ENCODE results near the gene LRP6. TPM values are rescaled to one million over a fixed set of nuclear protein-coding genes. Genes with fewer than 3 reads are reported as not detected.
"Not testable (repeated sequence)": the region's sequence is repeated elsewhere in the genome, so short reads cannot be mapped to it uniquely, and the experiment has no call there.

The LRP6 gene
- polyA plus RNA-seq, 3 donors = 61.7 to 68.0 (median 63.6) TPM

DNA sequence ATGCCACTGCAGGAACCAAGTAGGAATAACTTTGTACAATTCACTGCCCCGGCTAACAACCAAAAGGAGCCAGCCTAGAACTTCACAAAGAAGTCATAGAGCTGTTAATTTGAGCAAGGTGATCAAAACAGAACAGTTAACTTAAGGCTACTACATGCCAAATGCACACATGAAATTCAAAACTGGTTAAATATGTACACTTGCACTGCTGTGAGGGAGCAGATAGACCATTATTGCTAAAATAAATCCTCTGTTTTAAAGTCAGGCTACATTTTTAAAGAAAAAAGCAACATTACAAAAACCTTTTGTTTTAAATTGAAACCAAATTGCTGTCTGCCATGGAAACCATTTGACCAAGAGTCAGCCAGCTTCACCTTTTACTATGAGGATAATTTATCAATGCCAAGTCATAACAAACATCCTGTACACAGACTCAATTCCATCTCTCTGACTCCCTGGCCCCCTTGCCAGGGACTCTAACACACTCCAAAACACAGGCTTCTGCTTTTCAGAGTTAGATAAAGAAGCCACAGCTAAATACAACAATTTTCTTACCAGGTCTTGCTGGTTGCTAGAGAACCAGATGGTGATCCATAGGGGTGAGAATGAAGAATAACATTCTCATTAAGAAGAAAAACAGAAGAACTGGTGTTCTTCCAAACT, 84.0 kb downstream of the LRP6 start:
- DNase-seq = no peak

DNA sequence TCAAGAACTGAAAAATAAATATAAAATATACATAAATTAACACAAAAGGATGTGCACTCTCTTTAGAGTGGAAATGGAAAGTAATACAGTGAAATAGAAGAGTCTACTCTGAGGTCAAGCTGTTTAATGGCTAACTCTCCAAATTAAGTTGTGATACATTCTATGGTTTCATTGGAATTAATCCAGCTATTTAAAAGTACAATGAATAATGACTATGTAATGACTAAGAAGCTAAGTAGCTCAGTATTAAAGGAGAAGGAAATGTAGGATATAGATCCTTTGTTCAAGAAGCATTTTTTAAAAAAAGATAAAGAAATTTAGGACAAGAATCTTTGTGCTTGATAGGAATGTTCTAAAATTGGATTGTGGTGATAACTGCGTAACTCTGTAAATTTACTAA, 85.3 kb downstream of the LRP6 start:
- DNase-seq = no peak

DNA sequence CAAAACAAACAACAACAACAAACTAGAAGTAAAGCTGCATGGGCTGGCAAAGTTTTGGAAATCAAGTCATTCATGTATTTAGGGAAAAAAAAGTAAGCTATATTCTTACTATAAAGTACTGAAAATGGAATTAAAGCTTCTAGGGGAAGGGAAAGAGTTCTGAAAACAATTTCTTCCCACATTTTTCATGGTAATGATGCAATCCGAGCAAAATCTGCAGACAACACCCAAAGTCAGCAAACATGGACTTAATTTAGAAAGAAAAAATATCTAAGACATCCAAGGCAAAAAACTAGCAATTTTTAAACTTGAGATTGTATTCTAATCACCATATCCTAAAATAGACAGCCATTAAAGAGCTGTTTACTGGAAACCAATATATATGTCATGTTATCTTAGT, 86.3 kb downstream of the LRP6 start:
- DNase-seq = no peak

DNA sequence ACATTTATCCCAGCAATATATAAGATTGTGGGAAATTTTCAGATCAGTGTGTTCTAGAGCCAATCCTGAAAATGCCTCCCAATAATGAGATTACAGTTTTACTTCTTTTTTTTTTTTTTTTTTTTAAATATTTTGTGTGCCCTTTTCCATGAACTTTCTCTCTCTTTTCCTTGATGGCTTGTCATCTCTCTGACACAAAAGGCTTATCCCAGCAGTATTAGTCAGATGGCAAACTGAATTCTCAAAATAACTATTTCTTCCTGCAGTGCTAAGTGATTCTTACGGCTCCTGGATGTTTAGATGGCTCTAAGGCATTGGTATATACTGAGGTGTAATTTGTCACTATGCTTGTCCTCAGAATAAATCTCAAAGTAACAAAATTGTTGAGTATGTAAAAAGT, 86.7 kb downstream of the LRP6 start:
- no peak for DNase-seq

DNA sequence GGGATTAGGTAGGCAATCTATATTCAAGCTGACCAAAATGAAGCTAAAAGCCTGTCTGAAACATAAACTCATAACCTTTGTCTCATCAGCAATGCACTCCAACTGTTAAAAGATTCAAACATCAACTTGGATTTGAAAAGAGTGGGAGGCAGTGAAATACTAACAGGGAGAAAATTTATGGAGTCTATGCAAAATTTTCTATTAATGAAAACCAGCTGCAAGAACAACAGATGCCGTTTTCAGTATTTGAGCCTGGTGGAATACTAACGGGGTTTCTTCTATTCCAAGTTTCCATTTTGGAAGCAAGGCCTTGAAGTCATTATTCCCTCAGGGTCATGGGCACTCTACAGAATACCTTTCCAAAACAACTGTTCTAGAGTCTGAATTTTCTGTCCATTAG, 88.3 kb downstream of the LRP6 start:
- no peak for DNase-seq

DNA sequence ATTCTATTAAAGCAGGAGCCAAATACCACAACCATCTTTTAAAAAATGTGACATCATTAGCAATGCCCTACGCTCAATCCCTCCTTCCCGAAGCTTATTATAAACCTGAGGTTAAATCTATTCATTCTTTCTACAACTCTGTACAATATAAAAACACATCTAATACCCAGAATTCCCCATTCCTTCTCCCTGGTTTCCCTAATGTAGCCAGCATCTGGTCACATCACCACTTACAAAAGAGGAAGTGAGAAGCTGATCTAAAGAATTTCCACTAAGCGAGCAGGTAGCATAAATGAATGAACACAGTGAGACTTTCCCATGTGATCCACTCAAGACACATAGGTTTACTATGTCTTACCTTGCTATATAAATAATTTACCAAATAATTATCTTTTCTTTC, 90.4 kb downstream of the LRP6 start:
- DNase-seq = no peak

DNA sequence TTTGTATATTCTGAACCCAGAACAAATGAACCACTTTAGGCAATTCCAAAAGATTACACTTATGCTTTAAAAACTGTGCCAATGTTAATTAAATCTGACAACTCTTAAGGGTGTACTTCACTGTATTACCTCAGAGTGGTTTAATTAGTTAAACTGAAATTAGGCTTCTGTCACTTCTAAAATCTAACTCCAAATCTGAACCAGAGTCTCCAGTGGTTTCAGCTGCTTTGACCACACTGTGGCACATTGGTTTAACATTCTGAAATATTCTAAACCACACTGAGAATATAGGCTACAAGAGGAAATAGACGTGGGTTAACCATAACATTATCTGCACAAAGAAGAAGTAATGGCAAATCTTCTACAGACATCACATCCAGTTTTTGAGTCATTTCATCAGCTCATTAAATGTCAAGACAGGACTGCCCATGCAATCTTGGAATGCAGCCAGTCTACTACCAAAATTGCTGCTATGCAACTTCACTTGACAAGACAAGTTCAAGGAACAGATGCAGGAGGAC, 94.8 kb downstream of the LRP6 start:
- no peak for DNase-seq

DNA sequence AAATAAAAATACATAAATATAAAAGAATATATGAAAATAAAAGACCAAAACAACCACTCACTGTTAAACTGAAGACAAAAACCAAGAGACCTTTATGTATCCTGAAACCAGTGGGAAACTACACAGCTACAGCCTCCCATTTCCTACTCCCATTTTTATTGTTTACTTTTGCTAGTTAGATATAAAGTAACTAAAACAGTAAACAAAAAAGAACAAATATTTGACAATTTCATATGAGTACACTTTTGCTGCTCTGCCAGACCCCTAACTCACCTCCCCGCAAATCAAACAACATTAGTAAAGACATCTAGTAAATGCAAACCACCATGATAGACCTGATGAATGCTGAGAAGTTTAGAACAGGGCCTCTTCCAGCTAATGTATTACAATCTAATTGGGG, 99.0 kb downstream of the LRP6 start:
- no peak for DNase-seq

DNA sequence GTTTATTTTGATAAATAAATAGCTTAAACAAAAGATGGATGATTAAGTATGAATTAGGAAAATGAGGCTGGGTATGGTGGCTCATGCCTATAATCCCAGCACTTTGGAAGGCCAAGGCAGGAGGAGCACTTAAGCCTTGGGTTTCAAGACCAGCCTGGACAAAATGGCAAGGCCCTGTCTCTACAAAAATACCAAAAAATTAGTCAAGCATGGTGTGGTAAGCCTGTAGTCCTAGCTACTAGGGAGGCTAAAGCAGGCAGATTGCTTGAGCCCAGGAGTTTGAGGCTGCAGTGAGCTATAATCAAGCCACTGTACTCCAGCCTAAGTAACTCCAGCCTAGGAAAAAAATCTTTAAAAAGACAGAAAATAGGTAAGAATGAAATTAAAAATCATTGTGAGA, 100.1 kb downstream of the LRP6 start:
- no peak for DNase-seq

DNA sequence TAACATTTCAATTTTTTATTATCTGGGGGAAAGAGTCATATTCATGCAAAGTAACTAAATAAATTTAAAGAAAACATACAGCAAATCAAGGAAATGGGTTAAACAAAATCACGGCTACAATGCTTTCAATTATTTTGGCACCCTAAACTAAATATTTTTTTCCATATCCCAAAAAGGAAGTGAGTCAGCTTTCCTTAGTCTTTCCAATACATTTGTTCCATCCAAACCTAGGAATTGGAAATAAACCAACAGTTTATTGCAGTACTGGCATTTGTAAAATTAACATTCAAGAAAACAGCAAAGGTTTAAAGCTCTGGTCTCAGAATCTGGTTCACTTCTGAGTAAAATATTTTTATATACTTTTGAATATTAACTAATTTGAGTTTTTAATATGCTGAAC, 106.9 kb downstream of the LRP6 start:
- DNase-seq = no peak

DNA sequence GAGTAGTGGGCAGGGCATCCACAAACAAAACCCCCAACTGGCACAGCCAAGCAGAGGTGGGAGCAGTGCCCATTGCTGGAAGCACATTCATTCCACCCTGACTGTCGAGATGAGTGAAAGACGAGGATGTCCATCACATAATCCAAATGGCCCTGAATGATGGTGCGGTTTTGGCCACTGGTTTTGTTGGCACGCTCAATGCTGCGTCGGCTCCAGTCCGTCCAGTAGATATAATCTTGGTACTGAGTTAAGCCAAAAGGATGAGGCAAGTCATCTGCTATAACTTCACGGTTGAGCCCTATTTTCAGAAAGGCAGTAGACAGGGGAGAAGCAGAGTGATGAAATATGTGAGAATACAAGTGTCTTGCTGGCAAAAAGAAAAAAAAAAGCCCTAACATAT, 108.0 kb downstream of the LRP6 start:
- DNase-seq = no peak

DNA sequence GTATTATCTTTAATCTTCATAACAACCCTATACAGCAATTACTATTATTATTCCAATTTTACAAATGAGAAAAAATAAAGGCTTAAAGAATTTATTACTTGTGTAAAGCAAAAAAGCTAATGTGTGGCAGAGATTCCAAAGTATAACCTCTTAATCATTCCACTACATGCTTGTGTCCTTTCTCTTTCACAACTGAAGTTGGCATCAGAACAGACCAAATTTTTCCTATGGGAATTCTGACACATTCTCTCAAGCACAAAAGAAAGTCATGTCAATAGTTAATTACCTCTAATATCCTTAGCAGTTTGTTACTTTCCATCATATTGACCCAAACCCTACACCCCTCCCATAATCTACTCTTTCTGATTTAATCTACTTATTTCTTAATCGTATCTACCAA, 109.4 kb downstream of the LRP6 start:
- no peak for DNase-seq

DNA sequence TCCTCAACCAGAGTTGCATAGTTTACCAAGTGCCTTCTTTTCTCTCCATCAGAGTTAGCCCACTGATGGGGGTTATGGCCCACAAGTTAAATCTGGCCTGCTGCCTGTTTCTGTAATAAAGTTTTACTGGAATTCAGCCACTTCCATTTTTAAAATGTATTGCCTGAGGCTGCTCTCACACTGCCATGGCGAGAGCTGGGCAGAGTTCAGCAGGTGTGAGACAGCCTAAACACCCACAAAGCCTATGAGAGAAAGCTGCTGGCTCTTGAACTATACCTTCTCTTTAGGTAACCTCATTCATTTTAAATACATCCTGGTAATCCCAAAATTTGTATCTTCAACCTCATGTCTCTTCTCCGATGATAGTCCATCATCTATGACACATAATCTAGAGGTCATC, 110.0 kb downstream of the LRP6 start:
- no peak for DNase-seq

DNA sequence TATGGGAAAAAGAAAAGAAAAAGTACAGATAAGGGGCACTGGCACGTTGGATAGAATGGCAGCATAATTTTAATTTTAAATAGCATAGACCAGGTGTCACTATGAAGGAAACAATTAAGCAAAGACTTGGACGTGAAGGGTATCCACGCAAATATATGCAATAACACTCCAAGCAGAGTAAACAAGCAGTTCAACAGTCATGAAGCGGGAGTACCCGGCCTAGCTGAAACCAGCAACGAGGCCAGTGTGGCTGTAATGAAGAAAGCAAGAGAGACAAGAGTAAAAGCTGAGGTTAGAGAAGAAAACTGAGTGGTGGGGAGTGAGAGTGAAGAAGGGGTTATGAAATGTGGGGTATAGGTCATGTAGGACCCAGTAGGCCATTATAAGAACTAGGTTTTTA, 110.7 kb downstream of the LRP6 start:
- no peak for DNase-seq

DNA sequence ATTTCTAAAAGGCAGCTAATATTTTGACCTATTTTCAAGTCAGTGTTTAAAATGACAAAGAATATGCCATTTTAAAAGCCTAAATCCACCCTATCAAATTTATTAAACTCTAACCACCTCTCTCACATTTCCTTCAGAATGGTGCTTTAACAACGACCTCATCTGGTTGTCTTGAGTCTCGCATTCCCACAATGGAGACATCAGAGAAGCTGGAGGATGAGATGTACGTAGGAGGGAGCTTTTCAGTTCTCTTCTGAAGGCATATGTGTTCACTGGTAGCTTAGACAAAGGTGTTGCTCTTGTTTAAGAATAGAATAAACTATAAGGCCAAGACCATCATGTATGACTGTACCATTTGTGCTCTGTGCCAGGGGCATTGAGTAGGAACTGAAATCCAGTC, 113.2 kb downstream of the LRP6 start:
- no peak for DNase-seq

DNA sequence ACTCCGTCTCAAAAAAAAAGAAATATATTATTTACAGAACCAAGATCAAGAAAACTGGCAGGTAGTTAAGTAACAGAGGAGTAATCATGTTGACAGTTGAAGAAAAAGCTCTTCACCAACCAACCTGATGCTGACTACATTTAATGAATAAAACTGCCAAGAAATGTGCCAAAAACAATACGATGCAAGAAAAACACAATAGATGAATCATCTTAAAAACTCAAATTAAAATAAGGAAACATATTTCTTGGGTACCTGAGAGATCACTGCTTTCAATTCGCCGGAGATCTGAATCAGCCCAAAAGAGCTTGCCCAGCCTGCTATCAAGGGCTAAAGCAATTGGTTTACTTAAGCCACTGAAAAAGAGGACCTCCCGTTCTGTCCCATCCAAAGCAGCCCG, 119.7 kb downstream of the LRP6 start:
- DNase-seq = no peak

DNA sequence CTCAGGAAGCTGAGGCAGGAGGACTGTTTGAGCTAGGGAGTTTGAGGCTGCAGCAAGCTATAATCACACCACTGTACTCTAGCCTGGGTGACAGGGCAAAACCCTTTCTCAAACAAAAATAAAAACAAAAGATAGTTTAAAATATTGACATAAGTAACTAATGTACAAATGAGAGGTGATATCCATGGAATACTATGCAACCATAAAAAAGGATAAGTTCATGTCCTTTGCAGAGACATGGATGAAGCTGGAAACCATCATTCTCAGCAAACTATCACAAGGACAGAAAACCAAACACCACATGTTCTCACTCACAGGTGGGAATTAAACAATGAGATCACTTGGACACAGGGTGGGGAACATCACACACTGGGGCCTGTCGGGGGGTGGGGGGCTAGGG, 122.3 kb downstream of the LRP6 start:
- not testable (repeated sequence) for DNase-seq

DNA sequence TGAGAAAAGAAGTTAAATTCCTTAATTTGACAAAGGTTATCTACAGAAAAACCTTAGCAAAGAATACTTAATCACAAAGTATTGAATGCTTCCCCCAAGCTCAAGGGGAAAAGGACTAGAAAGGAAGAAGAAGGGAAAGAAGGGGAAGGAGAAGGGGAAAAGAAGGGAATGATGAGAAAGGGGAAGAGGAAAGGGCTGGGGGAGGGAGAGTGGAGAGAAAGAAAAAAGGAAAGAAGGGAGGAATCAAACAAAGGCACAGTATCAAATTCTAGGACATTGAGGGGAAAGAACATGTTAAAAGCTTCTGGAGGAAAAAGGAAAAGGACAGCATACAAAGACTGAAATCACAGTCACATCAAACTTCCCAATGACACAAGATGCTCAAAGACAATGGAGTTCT, 125.8 kb downstream of the LRP6 start:
- no peak for DNase-seq

DNA sequence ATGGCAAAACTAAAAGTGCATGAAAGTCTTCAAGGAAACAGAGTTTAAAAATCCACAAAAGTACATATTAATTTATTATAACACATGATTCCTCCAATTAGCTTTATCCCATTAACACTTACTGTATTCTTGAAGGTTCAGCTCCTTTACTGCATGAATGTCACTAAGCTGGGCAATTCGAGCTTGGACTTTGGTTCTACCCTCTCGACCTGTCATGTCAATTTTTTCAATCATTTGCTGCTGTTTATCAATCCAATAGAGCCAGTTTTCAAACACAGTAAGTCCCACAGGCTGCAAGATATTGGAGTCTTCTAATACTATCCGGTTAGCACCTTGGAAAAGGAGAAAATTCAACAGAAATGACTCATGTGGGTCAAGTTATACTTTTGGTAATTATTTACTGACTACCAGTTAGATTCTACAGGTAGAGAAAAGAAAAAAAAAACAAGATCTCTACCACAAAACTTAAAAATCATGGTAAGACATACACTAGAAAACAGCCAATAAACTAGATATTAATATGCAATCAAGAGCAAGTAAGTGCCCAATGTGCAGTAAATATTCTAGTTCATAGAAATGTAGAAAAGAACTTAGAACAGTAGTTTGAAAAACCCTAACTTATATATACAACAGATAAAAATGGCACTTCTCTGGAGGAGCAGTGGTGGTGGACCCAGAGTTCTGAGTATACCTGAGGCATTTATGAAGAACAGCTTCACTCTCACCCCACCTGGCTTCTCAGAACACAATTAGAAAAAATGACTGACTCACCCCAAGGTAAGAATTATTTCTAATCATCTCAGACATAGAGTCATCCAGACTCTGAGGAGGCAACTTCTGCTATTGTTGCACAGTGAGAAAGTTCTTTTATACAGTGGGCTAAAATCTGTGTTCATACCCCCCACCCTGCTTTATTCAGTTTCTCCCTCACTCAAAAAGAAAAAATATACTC, 128.4 kb downstream of the LRP6 start:
- no peak for DNase-seq

DNA sequence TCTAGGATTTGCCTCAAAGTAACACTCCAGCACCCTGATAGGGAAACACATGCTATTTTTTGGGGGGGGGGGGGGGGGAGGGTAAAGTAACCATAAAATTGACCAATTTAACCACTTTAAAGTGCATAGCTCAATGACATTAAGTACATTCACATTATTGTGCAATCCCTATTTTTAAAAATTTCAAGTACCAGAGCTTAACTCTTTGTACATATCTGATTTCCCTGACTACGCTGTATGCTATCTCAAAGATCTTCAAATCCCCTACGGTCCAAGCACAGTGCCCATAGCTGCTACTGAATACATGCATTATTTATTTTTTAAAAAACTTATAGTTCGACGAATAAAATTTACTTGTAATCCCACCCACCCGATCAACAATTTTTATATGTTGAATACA, 133.1 kb downstream of the LRP6 start:
- DNase-seq = no peak

DNA sequence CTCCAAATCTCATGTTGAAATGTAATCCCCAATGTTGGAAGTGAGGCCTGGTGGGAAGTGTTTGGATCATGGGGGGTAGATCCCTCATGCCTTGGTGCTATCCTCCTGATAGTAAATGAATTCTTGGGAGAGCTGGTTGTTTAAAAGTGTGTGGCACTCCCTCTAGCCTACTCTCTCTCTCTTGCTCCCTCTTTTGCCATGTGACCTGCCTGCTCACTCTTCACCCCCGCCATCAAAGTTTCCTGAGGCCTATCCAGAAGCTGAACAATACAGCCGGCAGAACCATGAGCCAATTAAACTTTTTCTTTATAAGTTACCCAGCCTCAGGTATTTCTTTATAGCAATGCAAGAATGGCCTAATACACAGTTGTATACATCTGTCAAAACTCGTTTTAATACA, 133.6 kb downstream of the LRP6 start:
- no peak for DNase-seq

DNA sequence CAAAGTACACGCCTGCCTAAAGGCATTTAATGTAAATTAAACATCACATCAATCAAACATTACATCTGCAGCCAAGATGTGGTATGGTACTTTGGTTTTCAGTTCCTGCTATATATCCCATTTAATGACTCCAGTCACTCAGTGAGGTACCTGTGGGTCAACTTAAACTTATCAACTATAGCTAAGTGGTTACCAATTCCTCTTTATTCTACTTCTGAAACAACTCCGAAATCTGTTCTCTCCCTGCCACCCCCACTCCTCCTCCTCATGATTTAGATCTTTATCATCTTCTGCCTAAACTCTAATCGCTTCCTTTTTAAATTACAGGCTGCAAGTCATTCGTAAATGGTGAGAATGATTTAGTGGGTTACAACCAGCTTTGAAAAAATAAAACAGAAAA, 138.2 kb downstream of the LRP6 start:
- DNase-seq = no peak

DNA sequence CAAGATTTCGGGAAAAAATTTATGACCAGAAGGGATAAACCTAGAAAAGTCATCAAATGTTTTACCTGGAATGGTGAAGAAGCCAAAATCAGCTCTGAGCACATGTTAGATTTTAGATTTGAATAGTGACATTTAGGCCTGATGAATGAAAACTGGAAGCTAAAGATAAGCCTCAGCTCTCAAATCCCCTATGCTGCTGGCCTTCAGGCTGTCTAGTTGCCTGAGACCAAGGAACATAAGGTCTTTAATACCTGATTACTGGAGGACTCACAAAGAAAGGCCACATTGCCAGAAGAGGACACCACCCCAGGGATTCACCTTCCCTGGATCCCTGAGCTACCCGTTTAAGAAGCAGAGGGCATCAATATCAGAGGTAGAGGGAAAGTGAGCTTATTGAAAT, 139.5 kb downstream of the LRP6 start:
- no peak for DNase-seq

All from renal pelvis (tissue), 4 donors.